Measurements from ENCODE around the gene SLC25A5. TPM values are rescaled to one million over a fixed set of nuclear protein-coding genes. Genes with fewer than 3 reads are reported as not detected.

Gene SLC25A5
- total RNA-seq (2021; ENCODE audit: unreplicated experiment), result 641 TPM
- polyA plus RNA-seq (2012), result 705 and 749 TPM in 2 replicates
- percentile 96 among the genes with signal in this experiment for Bru-seq, nascent RNA
- BruChase-seq, experiment 1, labeled RNA remaining after a 6-hour chase, result percentile 100 among the genes with signal in this experiment
- percentile 99 among the genes with signal in this experiment for BruChase-seq, experiment 2, labeled RNA remaining after a 2-hour chase
- long read RNA-seq, transcript SLC25A5-201 (4 exons, 1,274 nt), result major isoform, 740 of 853 reads
- long read RNA-seq, transcript SLC25A5-203 (2 exons, 433 nt), result minor isoform, 8 of 853 reads
- long read RNA-seq, partial matches to known transcripts, result 95 of 853 reads
- long read RNA-seq, other reads (novel, unspliced or antisense), result 10 of 853 reads

DNA sequence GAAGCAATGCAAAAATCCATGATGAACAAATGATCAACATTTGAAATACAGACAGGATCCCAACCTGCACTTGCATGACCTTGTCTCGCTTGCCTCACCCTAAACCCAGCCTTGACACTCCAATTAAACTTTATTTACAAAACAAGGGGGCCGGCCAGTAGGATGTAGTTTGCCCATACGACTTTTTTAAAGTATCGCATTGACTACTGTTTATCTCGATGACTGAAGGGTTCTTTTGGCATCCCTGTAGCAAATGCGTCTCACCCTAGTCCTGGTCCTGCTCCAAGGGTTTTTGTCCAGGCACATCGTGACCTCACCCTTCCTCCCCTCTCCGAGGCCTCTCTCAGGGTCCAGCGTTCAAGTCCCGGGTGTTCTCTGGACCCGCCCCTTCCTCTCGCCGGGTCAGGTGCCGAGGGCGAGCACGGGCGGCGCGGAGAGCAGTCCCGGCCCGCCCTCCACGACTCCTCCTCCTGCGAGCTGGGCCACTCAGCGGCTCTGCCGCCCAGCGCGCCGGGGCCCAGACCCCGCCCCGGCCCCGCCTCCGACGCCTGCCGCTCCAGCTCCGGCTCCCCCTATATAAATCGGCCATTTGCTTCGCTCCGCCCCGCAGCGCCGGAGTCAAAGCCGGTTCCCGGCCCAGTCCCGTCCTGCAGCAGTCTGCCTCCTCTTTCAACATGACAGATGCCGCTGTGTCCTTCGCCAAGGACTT lies at the start of gene SLC25A5:
Gene SLC25A5, plus strand, starts transcription at position 603 of the 709 bp plus-strand sequence. Its CDS starts 72 bp downstream, at position 675.
- BruUV-seq (replicated peaks), result no TSS peak
- Histone ChIP-seq H3K9me3 (ENCODE audit: control insufficient read depth in 1 of 2, insufficient read depth in 1 of 2, low read depth in 1 of 2, low read length in 2 of 2) (no peaks in the 10 kb centered on the region), H3K4me2 (ENCODE audit: low read length) (peak within 1 kb of the TSS; percentile 74), H3K36me3 (ENCODE audit: control insufficient read depth in 1 of 2, insufficient read depth in 2 of 2, low read length in 2 of 2) (peaks cover 6 to 17% of the 10 kb centered on the region in 2 experiments; a peak in 2 of 4 replicates), H3K27me3 (ENCODE audit: insufficient read depth, low read length) (no peaks in the 10 kb centered on the region), H3K9me2 (ENCODE audit: insufficient read depth) (no peaks in the 10 kb centered on the region), H3K79me2 (ENCODE audit: insufficient read depth, low read length) (peaks cover 13% of the 10 kb centered on the region), H2AFZ (ENCODE audit: low read depth, low read length, poor library complexity, severe bottlenecking) (no peak within 1 kb of the TSS), H3K9ac (ENCODE audit: low read length) (peak within 1 kb of the TSS; percentile 97), H3K27ac (ENCODE audit: low read depth, low read length) (peak within 1 kb of the TSS; percentile 88), H3K4me3 (replicated peaks in 1 of 2; ENCODE audit: low read depth in 1 of 2, low read length in 2 of 2) (peak within 1 kb of the TSS; percentile 74 to 81), H4K20me1 (ENCODE audit: insufficient read depth) (0 out of 2 replicates have a peak, but pooled peaks cover 5% of the 10 kb centered on the region), H3K4me1 (ENCODE audit: control insufficient read depth in 1 of 2, insufficient read depth in 2 of 2, low read length in 2 of 2) (peaks cover 5 to 12% of the 10 kb centered on the region in 2 experiments; a peak in 3 of 4 replicates)
- ChIA-PET CTCF (interaction anchor here (0.8 kb wide), 1 partner anchor 15 kb away, joined by 4 read pairs; no protein-coding TSS in a partner anchor), POLR2A (interaction anchor here (0.7 to 0.8 kb wide), 4 partner anchors 12 to 317 kb away, joined by 3 to 5 read pairs (median 3); no protein-coding TSS in a partner anchor), RAD21 (ENCODE audit: low non-redundant PET in 1 of 2, low total read pairs in 2 of 2, uncharacterized antibody in 2 of 2, unreplicated experiment in 2 of 2) (no interaction called here)
- DNase-seq (ENCODE audit: low read depth, low spot score) (no peak), ATAC-seq (peak; percentile 92)
- intact Hi-C loops (cut with micrococcal nuclease), result no loop called here
- no peak for TF ChIP-seq ZNF274 (IDR thresholded peaks at IDR 0.05; ENCODE audit: low read depth, low read length)
- TF ChIP-seq JUND (IDR thresholded peaks at IDR 0.05), result no peak
- TF ChIP-seq, protein P1, sequence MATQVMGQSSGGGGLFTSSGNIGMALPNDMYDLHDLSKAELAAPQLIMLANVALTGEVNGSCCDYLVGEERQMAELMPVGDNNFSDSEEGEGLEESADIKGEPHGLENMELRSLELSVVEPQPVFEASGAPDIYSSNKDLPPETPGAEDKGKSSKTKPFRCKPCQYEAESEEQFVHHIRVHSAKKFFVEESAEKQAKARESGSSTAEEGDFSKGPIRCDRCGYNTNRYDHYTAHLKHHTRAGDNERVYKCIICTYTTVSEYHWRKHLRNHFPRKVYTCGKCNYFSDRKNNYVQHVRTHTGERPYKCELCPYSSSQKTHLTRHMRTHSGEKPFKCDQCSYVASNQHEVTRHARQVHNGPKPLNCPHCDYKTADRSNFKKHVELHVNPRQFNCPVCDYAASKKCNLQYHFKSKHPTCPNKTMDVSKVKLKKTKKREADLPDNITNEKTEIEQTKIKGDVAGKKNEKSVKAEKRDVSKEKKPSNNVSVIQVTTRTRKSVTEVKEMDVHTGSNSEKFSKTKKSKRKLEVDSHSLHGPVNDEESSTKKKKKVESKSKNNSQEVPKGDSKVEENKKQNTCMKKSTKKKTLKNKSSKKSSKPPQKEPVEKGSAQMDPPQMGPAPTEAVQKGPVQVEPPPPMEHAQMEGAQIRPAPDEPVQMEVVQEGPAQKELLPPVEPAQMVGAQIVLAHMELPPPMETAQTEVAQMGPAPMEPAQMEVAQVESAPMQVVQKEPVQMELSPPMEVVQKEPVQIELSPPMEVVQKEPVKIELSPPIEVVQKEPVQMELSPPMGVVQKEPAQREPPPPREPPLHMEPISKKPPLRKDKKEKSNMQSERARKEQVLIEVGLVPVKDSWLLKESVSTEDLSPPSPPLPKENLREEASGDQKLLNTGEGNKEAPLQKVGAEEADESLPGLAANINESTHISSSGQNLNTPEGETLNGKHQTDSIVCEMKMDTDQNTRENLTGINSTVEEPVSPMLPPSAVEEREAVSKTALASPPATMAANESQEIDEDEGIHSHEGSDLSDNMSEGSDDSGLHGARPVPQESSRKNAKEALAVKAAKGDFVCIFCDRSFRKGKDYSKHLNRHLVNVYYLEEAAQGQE (IDR thresholded peaks at IDR 0.05; ENCODE audit: low read depth), result no peak
- TF ChIP-seq ZFX (IDR thresholded peaks at IDR 0.05), result no peak
- peak; percentile 87 for TF ChIP-seq POLR2AphosphoS5 (IDR thresholded peaks at IDR 0.05; ENCODE audit: low read depth, low read length)
- no peak for TF ChIP-seq EZH2phosphoT487 (IDR thresholded peaks at IDR 0.05; ENCODE audit: borderline replicate concordance)
- no peak for TF ChIP-seq FOSL1 (IDR thresholded peaks at IDR 0.05; ENCODE audit: low read depth)
- TF ChIP-seq EGR1 (IDR thresholded peaks at IDR 0.05; ENCODE audit: low read depth), result no peak
- TF ChIP-seq TCF7L2 (IDR thresholded peaks at IDR 0.05; ENCODE audit: borderline replicate concordance, extremely low read depth, insufficient read depth, insufficient read length), result no peak
- no peak for TF ChIP-seq CEBPB (IDR thresholded peaks at IDR 0.05; ENCODE audit: low read depth)
- no peak for TF ChIP-seq RAD21 (IDR thresholded peaks at IDR 0.05; ENCODE audit: low read depth)
- no peak for TF ChIP-seq SRF (IDR thresholded peaks at IDR 0.05; ENCODE audit: low read depth)
- peak; percentile 51 for TF ChIP-seq YY1 (IDR thresholded peaks at IDR 0.05; ENCODE audit: extremely low read depth, insufficient replicate concordance, low read depth, low read length)
- TF ChIP-seq ELF1 (IDR thresholded peaks at IDR 0.05; ENCODE audit: borderline replicate concordance, low read depth), result no peak
- TF ChIP-seq SP1 (IDR thresholded peaks at IDR 0.05; ENCODE audit: low read depth), result peak; percentile 44; the same call in 1 of the 2 replicates
- TF ChIP-seq, protein P2, sequence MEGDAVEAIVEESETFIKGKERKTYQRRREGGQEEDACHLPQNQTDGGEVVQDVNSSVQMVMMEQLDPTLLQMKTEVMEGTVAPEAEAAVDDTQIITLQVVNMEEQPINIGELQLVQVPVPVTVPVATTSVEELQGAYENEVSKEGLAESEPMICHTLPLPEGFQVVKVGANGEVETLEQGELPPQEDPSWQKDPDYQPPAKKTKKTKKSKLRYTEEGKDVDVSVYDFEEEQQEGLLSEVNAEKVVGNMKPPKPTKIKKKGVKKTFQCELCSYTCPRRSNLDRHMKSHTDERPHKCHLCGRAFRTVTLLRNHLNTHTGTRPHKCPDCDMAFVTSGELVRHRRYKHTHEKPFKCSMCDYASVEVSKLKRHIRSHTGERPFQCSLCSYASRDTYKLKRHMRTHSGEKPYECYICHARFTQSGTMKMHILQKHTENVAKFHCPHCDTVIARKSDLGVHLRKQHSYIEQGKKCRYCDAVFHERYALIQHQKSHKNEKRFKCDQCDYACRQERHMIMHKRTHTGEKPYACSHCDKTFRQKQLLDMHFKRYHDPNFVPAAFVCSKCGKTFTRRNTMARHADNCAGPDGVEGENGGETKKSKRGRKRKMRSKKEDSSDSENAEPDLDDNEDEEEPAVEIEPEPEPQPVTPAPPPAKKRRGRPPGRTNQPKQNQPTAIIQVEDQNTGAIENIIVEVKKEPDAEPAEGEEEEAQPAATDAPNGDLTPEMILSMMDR (IDR thresholded peaks at IDR 0.05 in 2 of 3, conservative IDR thresholded peaks at IDR 0.05 in 1 of 3; ENCODE audit: borderline replicate concordance in 1 of 3, insufficient read depth in 1 of 3, low read depth in 2 of 3, low read length in 2 of 3), result no peak
- no peak for TF ChIP-seq EZH2 (IDR thresholded peaks at IDR 0.05)
- TF ChIP-seq, protein P3, sequence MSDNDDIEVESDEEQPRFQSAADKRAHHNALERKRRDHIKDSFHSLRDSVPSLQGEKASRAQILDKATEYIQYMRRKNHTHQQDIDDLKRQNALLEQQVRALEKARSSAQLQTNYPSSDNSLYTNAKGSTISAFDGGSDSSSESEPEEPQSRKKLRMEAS (IDR thresholded peaks at IDR 0.05), result peak; percentile 73
- TF ChIP-seq CBX3 (IDR thresholded peaks at IDR 0.05; ENCODE audit: low read depth), result no peak
